Middle frontal gyrus (tissue), 1 donor: ENCODE results near the gene SYMPK.

Source experiments
- DNase-seq: peaks from one replicate; pipeline ENCODE4 v3.0.0-alpha.2; 2015; ENCODE audit warnings: low spot score; ENCODE audit errors: extremely low spot score

The SYMPK gene

GRCh38 chr19:45767410-45767880 is 95.5 kb downstream of the SYMPK start:
- DNase-seq, result no peak

DNA sequence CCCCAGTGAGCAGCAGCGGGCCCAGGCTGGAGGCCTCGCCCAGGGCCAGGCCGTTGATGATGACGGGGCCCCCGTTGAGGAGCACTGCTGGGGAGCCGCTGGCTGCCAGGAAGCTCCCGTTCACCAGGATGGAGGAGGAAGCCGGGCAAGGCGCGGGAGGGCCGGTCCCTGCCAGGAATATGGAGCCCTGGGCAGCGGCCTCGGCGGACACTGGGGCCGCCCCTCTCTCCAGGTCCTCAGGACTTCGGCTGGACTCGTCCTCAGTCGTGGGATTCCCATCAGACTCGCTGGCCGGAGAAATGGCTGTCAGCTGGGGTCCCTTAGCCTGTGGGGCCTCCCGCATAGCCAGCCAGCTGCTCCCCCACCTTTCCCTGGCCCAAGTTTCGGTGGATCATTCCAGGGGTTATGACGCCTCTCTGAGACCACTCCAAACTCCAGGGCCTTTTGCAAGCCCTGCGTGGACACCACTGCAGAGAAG is 96.0 kb downstream of the SYMPK start:
- DNase-seq, result no peak

- DNase-seq, result no peak
These were observed 96.6 kb downstream of the SYMPK start for GRCh38 chr19:45766296-45766868.

- no peak for DNase-seq
These were observed 97.1 kb downstream of the SYMPK start for GRCh38 chr19:45765702-45766295.
